WI38 (cell line): ENCODE data around the gene EXOSC9.

ENCODE experiments used
- H3K4me3 ChIP-seq: 2 replicates; pipeline ENCODE4 v1.5.1; 2011; ENCODE audit warnings: low read depth, mild to moderate bottlenecking, control low read depth, low read length
- CTCF ChIP-seq: IDR thresholded peaks from 2 replicates; pipeline ENCODE4 v1.5.1; 2012; ENCODE audit warnings: low read depth, mild to moderate bottlenecking, control low read depth, low read length

The EXOSC9 gene

GRCh38 chr4:121778991-121779628 is 22.0 kb upstream of the EXOSC9 start:
- TF ChIP-seq CTCF: no peak

GRCh38 chr4:121783210-121783609 is 17.9 kb upstream of the EXOSC9 start:
- no peak for TF ChIP-seq CTCF
- no peak overlapping the region for H3K4me3 ChIP-seq

More at GRCh38 chr4:121778991-121779628, 22.0 kb upstream of the EXOSC9 start:
- no peak overlapping the region for H3K4me3 ChIP-seq

- no peak for TF ChIP-seq CTCF
Observed at GRCh38 chr4:121784401-121784800, 16.7 kb upstream of the EXOSC9 start.

GRCh38 chr4:121784975-121785374 is 16.1 kb upstream of the EXOSC9 start:
- no peak for TF ChIP-seq CTCF
- H3K4me3 ChIP-seq: no peak overlapping the region

More at GRCh38 chr4:121784401-121784800, 16.7 kb upstream of the EXOSC9 start:
- H3K4me3 ChIP-seq: no peak overlapping the region

GRCh38 chr4:121785479-121785878 is 15.6 kb upstream of the EXOSC9 start:
- TF ChIP-seq CTCF: no peak
- H3K4me3 ChIP-seq: no peak overlapping the region

GRCh38 chr4:121786221-121786620 is 14.9 kb upstream of the EXOSC9 start:
- TF ChIP-seq CTCF: no peak
- H3K4me3 ChIP-seq: no peak overlapping the region

GRCh38 chr4:121788896-121789295 is 12.2 kb upstream of the EXOSC9 start:
- H3K4me3 ChIP-seq: no peak overlapping the region
- no peak for TF ChIP-seq CTCF
